Measurements from ENCODE around the gene C17orf114.
"Not testable (repeated sequence)": the region's sequence is repeated elsewhere in the genome, so short reads cannot be mapped to it uniquely, and the experiment has no call there.

C17orf114 gene

GRCh38 chr17:4802228-4802627, at the start of gene C17orf114:
Gene C17orf114, minus strand, starts transcription at chr17:4802328.
- DNase-seq (ENCODE audit: low read depth): no peak

- no peak for DNase-seq (ENCODE audit: low read depth)
Observed at GRCh38 chr17:4851084-4851483, 49.0 kb upstream of the C17orf114 start.

GRCh38 chr17:4850246-4850645, 48.1 kb upstream of the C17orf114 start:
- no peak for DNase-seq (ENCODE audit: low read depth)

DNA sequence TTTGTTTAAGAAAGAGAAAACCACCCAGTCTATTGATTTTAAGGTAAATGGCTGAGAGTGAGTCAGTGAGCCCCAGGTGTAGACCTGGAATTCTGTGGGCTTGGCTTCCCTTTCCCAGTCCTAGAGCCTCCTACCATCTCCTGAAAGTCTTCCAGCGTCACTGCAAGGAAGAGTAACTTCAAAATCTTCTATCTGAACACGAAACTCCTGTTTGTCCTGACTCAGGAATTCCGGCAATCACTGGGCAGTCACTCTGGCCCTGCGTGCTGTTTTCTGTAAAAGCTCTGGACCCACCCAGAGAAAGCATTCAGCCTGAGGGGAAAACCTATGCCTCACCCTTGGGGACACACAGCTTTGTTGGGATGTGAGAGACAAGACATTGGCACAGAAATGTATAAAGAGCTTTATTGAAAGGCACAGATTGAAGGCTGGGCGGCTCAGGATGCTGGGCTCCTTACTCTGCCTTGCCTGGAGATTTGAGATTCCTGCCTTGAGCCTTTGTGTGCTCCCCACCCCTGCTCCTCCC, 46.9 kb upstream of the C17orf114 start:
- DNase-seq (ENCODE audit: low read depth): no peak

GRCh38 chr17:4846635-4847390, 44.7 kb upstream of the C17orf114 start:
- no peak for DNase-seq (ENCODE audit: low read depth)

DNA sequence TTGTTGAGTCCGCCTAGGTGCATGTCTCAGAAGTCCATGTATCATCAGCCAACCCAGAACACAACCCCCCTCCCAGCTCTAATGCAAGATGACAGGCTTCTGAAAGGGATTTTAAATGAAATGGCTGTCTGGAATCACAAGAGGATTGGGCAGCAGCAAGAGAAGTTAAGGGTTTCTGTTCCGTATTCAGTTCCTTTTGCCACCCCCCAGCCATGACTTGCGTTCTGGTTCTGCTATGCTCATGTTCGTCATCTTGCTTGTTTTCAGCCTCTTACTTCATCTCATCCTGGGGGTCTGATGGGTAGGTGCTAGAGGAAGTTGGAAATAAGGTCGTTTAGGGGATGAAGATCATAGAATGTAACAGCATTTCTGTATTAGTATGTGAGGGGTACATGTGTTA, 43.0 kb upstream of the C17orf114 start:
- no peak for DNase-seq (ENCODE audit: low read depth)

DNA sequence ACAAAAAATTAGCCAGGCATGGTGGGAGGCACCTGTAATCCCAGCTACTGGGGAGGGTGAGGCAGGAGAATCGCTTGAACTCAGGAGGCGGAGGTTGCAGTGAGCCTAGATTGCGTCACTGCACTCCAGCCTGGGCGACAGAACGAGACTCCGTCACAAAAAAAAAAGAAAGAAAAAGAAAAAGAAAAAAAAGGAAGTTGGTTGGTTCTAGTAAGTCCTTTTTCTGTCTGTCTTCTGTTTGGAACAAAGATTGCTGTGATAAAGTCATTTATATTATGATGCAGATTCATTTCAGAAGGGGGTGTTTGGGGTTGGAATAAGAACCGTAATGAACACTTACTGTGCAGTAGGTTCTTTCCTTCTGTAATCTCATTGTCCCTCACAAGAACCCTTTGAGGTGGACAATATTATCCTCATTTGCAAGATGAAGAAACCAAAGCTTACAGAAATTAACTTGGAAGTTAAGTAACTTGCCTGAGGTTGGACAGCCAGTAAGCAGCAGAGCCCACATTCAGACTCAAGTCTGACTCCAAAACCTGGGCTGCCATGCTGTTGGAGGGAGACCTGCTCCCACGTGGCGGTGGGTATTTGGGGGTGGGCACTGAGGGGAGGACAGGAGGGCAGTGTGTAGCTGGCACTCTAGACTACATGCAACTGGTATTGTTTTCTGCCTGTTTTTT, 41.3 kb upstream of the C17orf114 start:
- DNase-seq (ENCODE audit: low read depth): no peak

- no peak for DNase-seq (ENCODE audit: low read depth)
Observed at GRCh38 chr17:4842376-4842775, 40.2 kb upstream of the C17orf114 start.

DNA sequence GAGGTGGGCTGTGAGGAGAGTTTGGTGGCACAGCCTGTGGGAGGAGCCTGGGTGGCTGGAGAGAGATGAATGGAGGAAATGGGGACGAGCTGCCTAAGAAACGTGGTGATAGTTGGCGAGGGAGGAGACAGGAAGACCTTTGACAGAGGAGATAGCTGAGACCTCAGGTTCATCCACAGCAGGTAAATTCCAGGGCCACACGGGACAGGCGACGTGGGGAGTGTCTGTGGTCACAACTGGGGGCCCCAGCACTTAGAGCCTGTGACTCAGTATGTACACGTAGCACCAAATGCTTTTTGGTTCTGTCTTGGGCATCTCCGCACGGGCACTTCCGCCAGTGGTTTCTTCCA, 38.7 kb upstream of the C17orf114 start:
- DNase-seq (ENCODE audit: low read depth): no peak

- DNase-seq (ENCODE audit: low read depth): no peak
Observed at GRCh38 chr17:4839965-4840892, 38.1 kb upstream of the C17orf114 start.

- DNase-seq (ENCODE audit: low read depth): no peak
Observed at GRCh38 chr17:4839221-4839620, 37.1 kb upstream of the C17orf114 start.

DNA sequence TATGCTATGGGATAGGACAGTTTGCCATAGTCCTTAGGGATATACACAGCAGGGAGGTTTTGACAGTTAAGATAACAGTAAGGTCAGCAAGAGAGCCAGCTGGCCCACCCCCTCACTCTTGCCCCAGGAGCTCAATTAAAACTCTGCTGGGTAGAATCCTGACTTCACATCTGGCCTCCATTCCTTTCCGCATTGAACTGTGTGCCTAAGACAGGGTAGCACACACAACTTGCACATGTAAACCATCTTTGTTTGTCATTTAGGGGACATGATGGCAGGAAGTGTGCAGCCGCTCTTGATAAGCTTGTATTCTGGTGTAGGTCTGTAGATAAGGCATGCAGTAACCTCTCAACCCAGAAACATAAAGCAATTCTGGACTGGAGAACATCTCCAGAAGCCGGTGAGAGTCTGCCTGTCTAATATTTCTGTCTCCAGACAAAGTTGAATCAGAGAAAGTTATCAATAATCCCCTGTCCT, 36.2 kb upstream of the C17orf114 start:
- DNase-seq (ENCODE audit: low read depth): no peak

DNA sequence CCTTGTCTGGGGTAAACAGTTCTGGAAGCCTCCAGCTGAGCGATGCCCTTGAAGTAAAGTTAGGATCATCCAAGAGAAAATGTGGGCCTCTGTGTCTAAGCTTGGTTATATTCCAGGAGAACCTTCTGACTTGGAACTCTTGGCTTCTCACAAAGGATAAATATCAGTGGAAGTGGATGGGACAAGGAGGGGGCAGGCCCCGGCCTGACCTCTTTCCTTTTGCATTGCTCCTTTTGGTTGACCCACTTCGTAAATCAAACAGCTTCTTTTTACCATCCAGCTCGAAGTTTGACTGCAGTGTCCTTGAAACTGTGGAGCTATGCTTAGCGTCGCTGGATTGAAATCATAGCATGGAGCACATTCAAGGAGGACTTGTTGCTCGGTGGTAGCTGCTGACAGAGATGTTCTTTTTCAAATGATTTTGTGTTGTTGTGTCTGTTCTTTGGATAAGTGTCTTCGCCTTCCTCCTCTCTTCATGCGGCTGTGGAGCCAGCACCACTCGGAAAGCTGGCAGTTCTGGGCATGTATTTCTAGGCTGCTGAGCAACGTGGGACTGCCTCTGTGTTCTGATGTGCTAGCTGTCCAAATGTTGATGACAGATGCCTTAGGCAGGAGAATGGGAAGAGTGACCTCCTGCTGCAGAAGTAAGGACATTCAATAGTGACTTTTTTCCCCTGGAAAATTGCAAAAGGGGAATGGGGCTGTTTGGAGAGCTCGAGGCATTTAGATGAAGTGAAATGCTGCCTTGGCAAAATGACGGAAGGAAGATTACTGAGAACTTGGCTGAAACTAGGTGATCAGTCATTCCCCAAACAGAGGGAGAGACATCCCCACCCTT, 35.6 kb upstream of the C17orf114 start:
- DNase-seq (ENCODE audit: low read depth): no peak

DNA sequence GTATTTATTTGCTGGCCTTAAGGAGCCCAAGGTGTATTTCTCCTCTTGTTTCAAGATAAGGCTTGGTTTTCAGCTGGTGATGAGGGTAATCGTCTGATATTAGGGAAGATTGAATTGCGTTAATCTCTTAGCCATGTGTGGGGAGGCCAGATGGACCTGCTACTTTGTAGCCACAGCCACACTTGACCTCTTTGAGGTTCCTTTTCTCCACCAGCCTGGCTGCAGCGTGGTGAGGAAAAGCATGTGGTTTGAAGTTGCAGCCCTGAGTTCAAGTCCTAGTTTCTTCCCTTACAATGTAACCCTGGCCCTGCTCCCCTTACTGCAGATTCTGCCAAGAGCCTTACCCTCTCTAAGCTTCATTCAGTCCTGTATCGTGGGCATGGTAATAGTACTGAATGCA, 34.1 kb upstream of the C17orf114 start:
- no peak for DNase-seq (ENCODE audit: low read depth)

- DNase-seq (ENCODE audit: low read depth): no peak
Observed at GRCh38 chr17:4834681-4835020, 32.5 kb upstream of the C17orf114 start.

DNA sequence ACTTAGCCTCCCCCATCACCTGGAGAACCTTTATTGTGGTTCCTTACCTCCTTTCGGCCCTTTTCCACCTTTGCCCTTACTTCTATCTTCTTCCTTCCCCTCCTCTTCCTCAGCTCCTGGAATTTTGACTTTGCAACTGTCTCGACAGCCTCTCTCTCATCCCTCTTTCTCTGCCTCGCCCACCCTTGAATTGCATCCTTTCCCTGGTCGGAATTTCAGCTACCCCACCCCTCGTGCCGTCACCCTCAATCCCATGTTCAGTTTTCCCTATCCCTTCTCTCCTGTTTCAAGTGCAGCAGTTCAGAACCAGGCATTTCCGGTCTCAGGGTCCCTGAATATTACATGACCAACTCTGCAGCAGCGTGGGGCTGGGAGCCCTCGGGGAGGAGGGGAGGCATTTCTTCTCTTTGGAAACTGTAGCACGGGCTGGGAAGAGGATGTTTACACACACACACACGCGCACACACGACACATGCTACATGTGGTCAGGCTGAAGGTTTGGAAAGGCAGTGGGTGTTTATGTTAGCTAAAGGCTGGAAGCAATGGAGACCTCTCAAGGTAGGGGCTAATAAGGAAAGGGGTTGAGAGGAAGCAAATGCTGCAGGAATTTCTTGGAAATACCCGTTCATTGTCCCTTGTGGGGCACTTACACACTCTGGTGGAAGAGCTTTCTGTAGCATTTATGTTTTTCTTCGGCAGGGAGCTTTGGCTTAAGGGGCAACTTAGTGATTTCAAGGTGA, 32.0 kb upstream of the C17orf114 start:
- DNase-seq (ENCODE audit: low read depth): peak; percentile 34

GRCh38 chr17:4833178-4833940, 31.2 kb upstream of the C17orf114 start, which contains the start of gene MINK1:
Gene MINK1, plus strand, starts transcription at chr17:4833340. Its CDS starts 244 bp downstream, at chr17:4833584.
- peak; percentile 95 for DNase-seq (ENCODE audit: low read depth)

GRCh38 chr17:4832829-4833177, 30.7 kb upstream of the C17orf114 start:
- DNase-seq (ENCODE audit: low read depth): not testable (repeated sequence)

DNA sequence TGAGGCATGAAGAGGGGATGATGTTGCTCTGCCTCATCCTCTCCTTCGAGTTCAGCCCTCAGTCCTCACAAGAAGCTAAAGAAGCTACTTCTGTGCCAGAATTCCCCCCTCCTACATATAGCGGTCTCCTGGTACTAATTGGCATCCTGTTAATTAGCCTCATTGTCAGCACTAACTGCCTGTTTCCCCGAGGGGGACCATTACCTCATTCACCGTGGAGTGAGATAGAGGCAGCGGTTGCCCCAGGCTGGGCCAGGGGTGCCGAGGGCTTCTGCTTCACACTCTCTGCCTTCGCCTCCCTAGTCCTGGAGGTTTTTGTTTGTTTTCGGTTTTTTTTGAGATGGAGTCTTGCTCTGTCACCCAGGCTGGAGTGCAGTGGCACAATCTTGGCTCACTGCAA, 25.3 kb upstream of the C17orf114 start:
- no peak for DNase-seq (ENCODE audit: low read depth)
